Bone marrow (tissue), 2 donors: Measurements from ENCODE around the gene LY6G5B.

Experiments
- DNase-seq, 2 donors: peaks; one replicate each; lab custom pipeline; 2025; lab: John Stamatoyannopoulos, UW

The LY6G5B gene

GRCh38 chr6:31669676-31670075 lies at the start of gene LY6G5B:
Gene LY6G5B (plus strand): TSS chr6:31669976. CDS start chr6:31670951, 975 bp downstream.
- no peak for DNase-seq

- peak; percentile 38 to 97 for DNase-seq
Measured at GRCh38 chr6:31620586-31621319, 49.0 kb upstream of the LY6G5B start, which contains the start of gene PRRC2A. Gene PRRC2A (plus strand): TSS chr6:31620715. CDS start chr6:31622790, 2,075 bp downstream.

- no peak for DNase-seq
Measured at GRCh38 chr6:31621320-31621939, 48.3 kb upstream of the LY6G5B start.

- DNase-seq = no peak
Measured at GRCh38 chr6:31621991-31622390, 47.8 kb upstream of the LY6G5B start.

GRCh38 chr6:31622684-31623091 lies 47.1 kb upstream of the LY6G5B start:
- no peak for DNase-seq

GRCh38 chr6:31624070-31624469 lies 45.7 kb upstream of the LY6G5B start:
- DNase-seq = no peak

GRCh38 chr6:31626952-31627351 lies 42.8 kb upstream of the LY6G5B start:
- no peak for DNase-seq

- DNase-seq = no peak
Measured at GRCh38 chr6:31627690-31628287, 42.0 kb upstream of the LY6G5B start.

- DNase-seq = no peak
Measured at GRCh38 chr6:31629014-31629413, 40.8 kb upstream of the LY6G5B start.

GRCh38 chr6:31630177-31630934 lies 39.4 kb upstream of the LY6G5B start:
- DNase-seq = no peak

GRCh38 chr6:31631209-31631608 lies 38.6 kb upstream of the LY6G5B start:
- no peak for DNase-seq

GRCh38 chr6:31631681-31632278 lies 38.0 kb upstream of the LY6G5B start:
- no peak for DNase-seq

- no peak for DNase-seq
Measured at GRCh38 chr6:31632279-31632946, 37.4 kb upstream of the LY6G5B start.

GRCh38 chr6:31633447-31633846 lies 36.3 kb upstream of the LY6G5B start:
- no peak for DNase-seq

GRCh38 chr6:31634131-31634530 lies 35.6 kb upstream of the LY6G5B start:
- DNase-seq = no peak

GRCh38 chr6:31634969-31635575 lies 34.7 kb upstream of the LY6G5B start:
- no peak for DNase-seq

- DNase-seq = no peak
Measured at GRCh38 chr6:31636698-31637596, 32.8 kb upstream of the LY6G5B start.

GRCh38 chr6:31639043-31639442 lies 30.7 kb upstream of the LY6G5B start:
- no peak for DNase-seq

- no peak for DNase-seq
Measured at GRCh38 chr6:31639449-31639861, 30.3 kb upstream of the LY6G5B start.

GRCh38 chr6:31640612-31641011 lies 29.2 kb upstream of the LY6G5B start:
- DNase-seq = no peak
